Upper lobe of right lung (tissue), 1 donor: ENCODE measurements around the gene ZNF397. TPM values are rescaled to one million over a fixed set of nuclear protein-coding genes. Genes with fewer than 3 reads are reported as not detected.

Experiments
- ATAC-seq: fragments of 200-7000 bp; cut with Tn5 transposase; one replicate; pipeline ENCODE4 v1.9.1; 2020; ENCODE audit warnings: mild to moderate bottlenecking, moderate library complexity
- DNase-seq: peaks from one replicate; pipeline ENCODE4 v3.0.0-alpha.2; 2020
- H3K27ac ChIP-seq: fragments of 200-600 bp; one replicate; pipeline ENCODE4 v1.8.0; 2022
- H3K27me3 ChIP-seq: fragments of 200-600 bp; one replicate; pipeline ENCODE4 v1.8.0; 2022; ENCODE audit warnings: mild to moderate bottlenecking
- H3K36me3 ChIP-seq: fragments of 200-600 bp; one replicate; pipeline ENCODE4 v1.8.0; 2022
- H3K4me1 ChIP-seq: fragments of 200-600 bp; one replicate; pipeline ENCODE4 v1.8.0; 2022
- H3K4me3 ChIP-seq: fragments of 200-600 bp; one replicate; pipeline ENCODE4 v1.8.0; 2022; ENCODE audit warnings: mild to moderate bottlenecking
- H3K9me3 ChIP-seq: fragments of 200-600 bp; one replicate; pipeline ENCODE4 v1.8.0; 2022
- intact Hi-C: fragments of 100-400 bp; cut with DNase I; formaldehyde crosslinking; loops from one replicate; pipeline ENCODE4 v1.11.0; 2022
- total RNA-seq: library from RNA; stranded (reverse); fragmentation: NEBNext Ultra II Directional; extraction: Animal tissue kit (Norgen Biotek cat#: 25700); gene quantifications from one replicate; pipeline ENCODE4 v1.2.1, GENCODE V29; 2021
- TF ChIP-seq, protein P1 (sequence below): fragments of 200-600 bp; IDR thresholded peaks from one replicate; pipeline ENCODE4 v1.8.0; 2022; ENCODE audit warnings: antibody characterized with exemption
- donor health status: DM: no; HTN: yes; CAD: no; lungs with severe emphysema.

The ZNF397 gene
- total RNA-seq, 1 donor from 2014 or later: 29.2 TPM

DNA sequence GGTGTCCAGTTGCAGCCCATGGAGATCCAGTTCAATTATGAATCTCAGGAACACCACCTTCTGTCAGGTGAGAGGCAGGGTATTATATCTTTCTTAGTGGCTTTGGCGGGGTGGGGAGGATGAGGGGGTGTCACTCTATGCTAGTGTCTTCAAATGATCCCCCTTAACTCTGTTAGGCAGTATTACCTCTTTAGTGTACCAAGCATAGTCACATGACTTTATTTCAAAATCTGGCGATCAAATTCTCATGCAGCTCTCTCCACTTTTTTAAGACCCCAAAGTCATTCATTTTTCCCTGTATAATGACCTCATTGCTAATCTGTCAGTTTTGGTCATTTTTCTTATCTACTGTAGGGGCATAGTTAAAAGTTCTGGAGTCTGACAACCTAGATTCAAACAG, 50.3 kb downstream of the ZNF397 start:
- peak overlapping the region; percentile 84 for H3K27ac ChIP-seq
- TF ChIP-seq, protein P1, sequence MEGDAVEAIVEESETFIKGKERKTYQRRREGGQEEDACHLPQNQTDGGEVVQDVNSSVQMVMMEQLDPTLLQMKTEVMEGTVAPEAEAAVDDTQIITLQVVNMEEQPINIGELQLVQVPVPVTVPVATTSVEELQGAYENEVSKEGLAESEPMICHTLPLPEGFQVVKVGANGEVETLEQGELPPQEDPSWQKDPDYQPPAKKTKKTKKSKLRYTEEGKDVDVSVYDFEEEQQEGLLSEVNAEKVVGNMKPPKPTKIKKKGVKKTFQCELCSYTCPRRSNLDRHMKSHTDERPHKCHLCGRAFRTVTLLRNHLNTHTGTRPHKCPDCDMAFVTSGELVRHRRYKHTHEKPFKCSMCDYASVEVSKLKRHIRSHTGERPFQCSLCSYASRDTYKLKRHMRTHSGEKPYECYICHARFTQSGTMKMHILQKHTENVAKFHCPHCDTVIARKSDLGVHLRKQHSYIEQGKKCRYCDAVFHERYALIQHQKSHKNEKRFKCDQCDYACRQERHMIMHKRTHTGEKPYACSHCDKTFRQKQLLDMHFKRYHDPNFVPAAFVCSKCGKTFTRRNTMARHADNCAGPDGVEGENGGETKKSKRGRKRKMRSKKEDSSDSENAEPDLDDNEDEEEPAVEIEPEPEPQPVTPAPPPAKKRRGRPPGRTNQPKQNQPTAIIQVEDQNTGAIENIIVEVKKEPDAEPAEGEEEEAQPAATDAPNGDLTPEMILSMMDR: no peak

DNA sequence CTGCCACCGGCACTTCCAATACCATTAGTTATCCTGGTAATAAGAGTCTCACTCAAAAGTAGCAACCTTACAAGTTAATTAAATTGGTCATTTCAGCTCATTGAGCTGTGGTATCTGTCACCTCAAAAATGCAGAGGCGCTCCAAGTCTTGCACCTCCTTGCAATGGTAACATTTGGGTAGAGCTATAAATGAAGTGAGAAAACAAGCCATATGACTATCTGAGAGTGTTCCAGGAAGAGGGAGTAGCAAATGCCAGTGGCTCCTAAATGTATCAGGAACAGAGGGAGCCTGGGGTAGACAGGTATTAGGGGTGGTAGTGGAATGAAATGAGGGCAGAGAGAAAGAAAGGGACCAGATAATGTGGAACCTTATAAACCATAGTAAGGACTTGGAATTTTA, 55.2 kb downstream of the ZNF397 start:
- intact Hi-C loops: no loop called here
- Histone ChIP-seq H3K27me3 (no peaks in the 10 kb centered on the region), H3K4me3 (no peak overlapping the region), H3K4me1 (peaks cover 8% of the 10 kb centered on the region), H3K27ac (no peak overlapping the region), H3K9me3 (peaks cover 7% of the 10 kb centered on the region), H3K36me3 (peaks cover 25% of the 10 kb centered on the region)
- TF ChIP-seq, protein P1: no peak
- DNase-seq (no peak), ATAC-seq (no peak)

More for the DNA sequence above, 50.3 kb downstream of the ZNF397 start:
- Histone ChIP-seq H3K4me1 (peaks cover 11% of the 10 kb centered on the region), H3K9me3 (no peaks in the 10 kb centered on the region), H3K4me3 (peak overlapping the region; percentile 85), H3K27me3 (no peaks in the 10 kb centered on the region), H3K36me3 (peaks cover 12% of the 10 kb centered on the region)
- intact Hi-C loops: no loop called here
- no peak for DNase-seq
- no peak for ATAC-seq

DNA sequence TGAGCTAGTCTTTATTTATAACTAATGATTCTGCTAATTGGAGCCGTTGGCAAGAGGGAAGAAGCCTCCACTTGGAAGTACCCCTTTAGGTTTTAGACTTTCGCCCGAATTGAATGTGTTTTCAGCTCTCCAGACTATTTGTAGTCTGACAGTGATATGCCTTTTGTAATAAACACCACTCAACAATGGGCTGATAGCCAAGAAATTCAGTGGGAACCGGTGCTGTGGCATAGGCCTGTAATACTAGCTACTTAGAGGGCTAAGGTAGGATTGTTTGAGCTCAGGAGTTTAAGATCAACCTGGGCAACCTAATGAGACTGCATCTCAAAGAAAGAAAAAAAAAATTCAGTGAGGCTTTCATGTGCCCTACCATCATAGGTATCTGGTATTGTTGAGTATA, 62.8 kb downstream of the ZNF397 start:
- Histone ChIP-seq H3K27ac (no peak overlapping the region), H3K9me3 (peaks cover 73% of the 10 kb centered on the region), H3K4me3 (no peak overlapping the region), H3K4me1 (no peaks in the 10 kb centered on the region), H3K27me3 (no peaks in the 10 kb centered on the region), H3K36me3 (peaks cover 25% of the 10 kb centered on the region)
- intact Hi-C loops: no loop called here
- TF ChIP-seq, protein P1: no peak
- ATAC-seq (no peak), DNase-seq (no peak)

GRCh38 chr18:35306588-35307250, 65.9 kb downstream of the ZNF397 start:
- peaks cover 13% of the 10 kb centered on the region for H3K36me3 ChIP-seq
- DNase-seq (no peak), ATAC-seq (no peak)
- TF ChIP-seq, protein P1: no peak
- no peak overlapping the region for H3K4me3 ChIP-seq
- no peaks in the 10 kb centered on the region for H3K4me1 ChIP-seq
- no peaks in the 10 kb centered on the region for H3K27me3 ChIP-seq
- intact Hi-C loops: no loop called here
- H3K9me3 ChIP-seq: peaks cover 89% of the 10 kb centered on the region
- no peak overlapping the region for H3K27ac ChIP-seq

Other genes starting within 250 kb of the ZNF397 start
- gene MAPRE2, start 199.6 kb upstream of the ZNF397 start, total RNA-seq: 35.4 TPM
- gene ZSCAN30, start 49.2 kb downstream of the ZNF397 start, total RNA-seq: 18.9 TPM
- gene ZNF24, start 103.4 kb downstream of the ZNF397 start, total RNA-seq: 54.7 TPM
- 3.1 TPM for gene ZNF396, start 136.3 kb downstream of the ZNF397 start, total RNA-seq